GM18868 (cell line): ENCODE results near the gene HNRNPH1.
A peak's percentile ranks its signal among the peaks of the same experiment; 100 is the strongest.
"Not testable (repeated sequence)": the region's sequence is repeated elsewhere in the genome, so short reads cannot be mapped to it uniquely, and the experiment has no call there.

Experiments
- ATAC-seq: cut with Tn5 transposase; IDR thresholded peaks from one replicate; pipeline ENCODE4 v1.9.1; 2021; ENCODE audit warnings: mild to moderate bottlenecking, moderate library complexity; ENCODE audit not compliant: unreplicated experiment

The HNRNPH1 gene

DNA sequence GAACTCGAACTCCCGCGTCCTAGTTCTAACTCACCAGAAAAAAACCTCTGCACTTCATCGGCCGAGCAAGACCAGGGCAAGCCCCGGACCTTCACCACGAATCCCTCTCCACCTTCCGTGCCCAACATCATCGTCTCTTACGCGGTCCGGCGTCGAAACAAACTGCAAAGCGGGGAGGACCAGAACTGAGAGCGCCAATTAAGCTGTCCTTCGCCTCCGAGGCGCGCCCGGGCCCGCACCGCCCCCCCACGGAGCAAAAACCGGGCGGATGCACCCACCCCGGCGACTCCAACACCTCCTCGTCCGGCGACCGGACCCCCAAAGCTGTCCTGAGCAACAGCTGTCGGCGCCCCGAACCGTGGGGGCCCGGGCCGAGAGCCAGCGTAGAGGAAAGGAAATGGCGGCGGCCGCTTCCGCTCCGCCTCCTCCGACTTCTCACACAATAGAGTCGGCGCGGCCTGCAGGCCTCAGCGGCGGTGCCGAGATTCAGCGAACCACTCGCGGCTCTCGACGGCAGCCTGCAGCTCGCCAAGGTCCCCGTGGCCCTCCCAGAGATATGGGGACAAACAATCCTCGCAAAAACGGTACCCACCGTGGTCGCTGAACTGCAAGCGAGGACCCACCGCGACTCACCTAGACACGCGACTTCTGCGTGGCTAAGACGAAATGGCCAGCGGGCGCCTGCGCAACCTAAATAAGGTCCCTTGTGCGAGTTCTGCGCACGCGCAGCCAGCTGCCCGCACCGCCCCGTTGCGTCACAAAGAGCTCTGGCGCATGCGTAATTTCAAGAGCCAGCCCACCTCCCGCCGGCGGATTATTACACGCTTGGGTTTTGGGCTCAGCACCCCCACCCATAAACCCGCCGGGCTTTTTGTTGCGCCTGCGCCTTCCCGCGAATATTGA is at the start of gene HNRNPH1:
HNRNPH1 (minus strand) TSS at position 669 of the 903 bp plus-strand sequence; CDS start at position 131, 538 bp downstream.
- peak; percentile 65 for ATAC-seq

DNA sequence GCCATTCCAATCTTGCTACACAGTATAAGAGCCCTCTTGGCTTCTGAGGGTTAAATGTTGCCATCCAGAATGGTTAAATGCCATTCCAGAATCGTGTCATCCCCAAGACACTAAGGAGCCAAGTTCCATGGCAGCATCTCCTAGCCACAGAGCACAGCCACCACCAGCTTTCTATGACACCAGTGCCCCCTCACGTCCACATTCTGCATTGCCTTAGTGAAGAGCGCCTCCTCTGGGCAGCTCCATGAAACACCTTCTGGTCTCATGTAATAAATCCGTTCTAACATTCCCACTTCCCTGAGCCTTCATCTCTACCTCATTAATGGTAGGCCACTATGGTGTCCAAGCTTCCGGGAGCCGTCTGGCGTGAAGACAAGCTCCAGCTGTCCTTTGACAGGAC is 44.9 kb upstream of the HNRNPH1 start:
- no peak for ATAC-seq

DNA sequence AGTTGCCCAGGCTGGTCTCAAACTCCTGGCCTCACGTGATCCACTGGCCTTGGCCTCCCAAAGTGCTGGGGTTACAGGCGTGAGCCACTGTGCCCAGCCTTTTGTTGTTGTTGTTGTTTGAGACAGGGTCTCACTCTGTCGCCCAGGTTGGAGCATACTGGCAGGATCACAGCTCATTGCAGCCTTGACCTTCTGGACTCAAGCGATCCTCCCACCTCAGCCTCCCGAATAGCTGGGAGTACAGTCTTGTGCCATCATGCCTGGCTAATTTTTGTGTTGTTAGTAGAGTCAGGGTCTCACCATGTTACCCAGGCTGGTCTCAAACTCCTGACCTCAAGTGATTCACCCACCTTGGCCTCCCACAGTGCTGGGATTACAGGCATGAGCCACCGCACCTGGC is 38.2 kb upstream of the HNRNPH1 start:
- not testable (repeated sequence) for ATAC-seq

DNA sequence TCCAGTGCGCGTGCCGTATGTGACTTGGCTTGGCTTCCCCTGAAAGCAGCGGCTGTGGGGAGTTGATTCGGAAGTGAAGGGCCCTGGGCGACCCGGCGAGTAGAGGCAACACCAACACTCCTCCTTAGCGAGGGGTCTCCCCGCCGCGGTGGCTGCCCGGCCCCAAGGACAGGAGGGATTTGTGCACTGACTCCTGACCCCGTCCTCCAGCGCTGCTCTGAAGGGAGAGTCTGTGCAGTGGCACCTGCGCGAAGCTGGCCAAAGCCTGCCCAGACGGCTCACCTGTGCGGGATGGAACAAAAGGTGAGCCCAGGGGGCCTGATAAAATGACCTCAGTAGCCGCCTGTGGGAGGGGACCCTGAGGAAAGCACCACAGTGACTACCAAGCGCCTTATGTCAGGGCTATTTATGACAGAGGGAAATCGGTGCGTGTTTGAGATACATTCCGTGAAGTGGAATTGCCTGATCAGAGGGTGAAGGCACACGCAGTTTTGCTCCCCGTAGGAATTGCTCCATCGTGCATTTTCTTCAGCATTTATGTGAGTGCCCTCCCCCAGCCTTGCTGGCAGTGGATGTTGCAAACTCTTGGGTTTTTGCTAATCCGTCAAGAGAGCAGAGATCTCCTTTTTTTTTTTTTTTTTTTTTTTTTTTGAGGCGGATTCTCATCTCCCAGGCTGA is 34.8 kb upstream of the HNRNPH1 start:
- ATAC-seq, result peak; percentile 69

DNA sequence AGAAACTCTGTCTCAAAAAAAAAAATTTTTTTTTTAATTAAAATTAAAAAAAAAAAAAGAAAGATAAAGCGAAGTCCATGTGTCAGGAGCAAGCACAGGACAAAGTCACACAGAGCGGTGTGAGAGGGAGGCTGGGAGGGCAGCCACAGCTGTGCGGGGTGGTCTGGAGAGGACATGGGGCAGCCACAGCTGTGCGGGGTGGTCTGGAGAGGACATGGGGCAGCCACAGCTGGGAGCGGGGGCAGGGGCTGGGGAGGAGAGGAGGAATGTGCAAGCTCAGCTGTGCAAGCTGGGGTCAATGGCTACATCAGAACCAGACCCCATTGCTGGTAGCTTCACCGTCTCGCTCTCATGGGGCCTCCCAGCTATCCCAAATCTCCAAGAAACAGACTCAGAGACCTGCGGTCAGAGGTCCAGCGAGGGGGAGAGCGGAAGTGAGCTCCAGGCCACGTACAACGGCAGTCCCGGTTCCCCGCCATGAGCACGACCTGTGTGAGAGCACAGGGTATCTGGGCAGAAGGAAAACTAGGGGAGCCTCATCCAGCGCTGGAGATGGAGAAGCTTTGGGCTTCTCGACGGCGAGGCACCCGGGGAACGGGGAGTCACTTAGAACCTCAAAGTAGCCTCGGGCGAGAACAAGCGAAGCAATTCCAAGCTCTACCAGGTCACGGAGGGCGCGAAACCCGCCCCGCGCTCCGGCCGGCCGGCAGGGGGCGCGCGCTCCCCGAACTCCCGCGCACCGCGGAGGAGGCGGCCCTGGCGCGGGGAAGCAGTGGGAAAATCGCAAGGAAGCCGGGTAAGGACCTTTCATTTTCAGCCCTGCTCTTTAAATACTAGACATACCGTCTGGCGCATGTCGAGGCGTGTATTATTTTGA is 34.1 kb upstream of the HNRNPH1 start:
- peak; percentile 85 for ATAC-seq

- not testable (repeated sequence) for ATAC-seq
These were observed 29.7 kb upstream of the HNRNPH1 start for GRCh38 chr5:179653135-179653534.

DNA sequence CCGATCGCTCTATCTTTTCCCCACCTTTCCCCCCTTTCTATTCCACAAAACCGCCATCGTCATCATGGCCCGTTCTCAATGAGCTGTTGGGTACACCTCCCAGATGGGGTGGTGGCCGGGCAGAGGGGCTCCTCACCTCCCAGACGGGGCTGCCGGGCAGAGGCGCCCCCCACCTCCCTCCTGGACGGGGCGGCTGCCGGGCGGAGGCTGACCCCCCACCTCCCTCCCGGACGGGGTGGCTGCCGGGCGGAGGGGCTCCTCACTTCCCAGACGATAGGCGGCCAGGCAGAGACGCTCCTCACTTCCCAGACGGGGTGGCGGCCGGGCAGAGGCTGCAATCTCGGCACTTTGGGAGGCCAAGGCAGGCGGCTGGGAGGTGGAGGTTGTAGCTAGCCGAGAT is 26.8 kb upstream of the HNRNPH1 start:
- ATAC-seq, result not testable (repeated sequence)

- ATAC-seq, result not testable (repeated sequence)
These were observed 25.8 kb upstream of the HNRNPH1 start for GRCh38 chr5:179649166-179649703.

- ATAC-seq, result no peak
These were observed 24.9 kb upstream of the HNRNPH1 start for GRCh38 chr5:179648410-179648809.

GRCh38 chr5:179644766-179645165 is 21.3 kb upstream of the HNRNPH1 start:
- ATAC-seq, result not testable (repeated sequence)

- ATAC-seq, result not testable (repeated sequence)
These were observed 19.9 kb upstream of the HNRNPH1 start for GRCh38 chr5:179643141-179643920.

DNA sequence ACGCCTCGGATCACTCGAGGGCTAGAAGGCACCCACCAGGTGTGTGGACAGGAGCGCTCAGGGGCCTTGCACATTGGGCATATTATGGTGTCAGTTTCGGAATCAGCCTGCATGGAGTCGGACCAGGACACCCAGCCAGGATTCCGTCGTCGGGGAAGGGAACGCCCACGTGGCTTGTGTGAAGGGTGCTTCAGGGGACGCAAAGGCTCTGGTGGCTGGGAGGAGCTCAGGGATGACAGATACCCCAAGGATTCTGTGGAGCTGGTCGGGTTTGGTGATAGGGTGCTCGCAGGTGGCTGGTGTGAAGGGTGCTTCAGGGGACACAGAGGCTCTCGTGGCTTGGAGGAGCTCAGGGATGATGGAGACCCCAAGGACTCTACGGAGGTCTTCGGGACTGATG is 19.2 kb upstream of the HNRNPH1 start:
- not testable (repeated sequence) for ATAC-seq

DNA sequence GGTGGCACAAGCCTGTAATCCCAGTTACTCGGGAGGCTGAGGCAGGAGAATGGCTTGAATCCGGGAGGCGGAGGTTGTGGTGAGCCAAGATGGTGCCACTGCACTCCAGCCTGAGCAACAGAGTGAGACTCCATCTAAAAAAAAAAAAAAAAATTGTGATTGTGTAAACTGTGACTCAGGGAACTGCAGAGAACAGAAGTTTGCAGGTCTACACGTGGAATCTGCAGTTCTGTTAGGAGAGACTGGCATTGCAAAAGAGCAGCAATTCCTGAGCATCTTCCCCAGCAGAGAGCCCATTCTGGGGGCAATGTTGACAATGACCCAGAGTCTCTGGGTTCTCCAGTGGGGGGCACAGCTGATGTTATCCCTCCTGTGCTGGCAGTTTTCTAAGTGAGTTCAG is 18.3 kb upstream of the HNRNPH1 start:
- not testable (repeated sequence) for ATAC-seq

DNA sequence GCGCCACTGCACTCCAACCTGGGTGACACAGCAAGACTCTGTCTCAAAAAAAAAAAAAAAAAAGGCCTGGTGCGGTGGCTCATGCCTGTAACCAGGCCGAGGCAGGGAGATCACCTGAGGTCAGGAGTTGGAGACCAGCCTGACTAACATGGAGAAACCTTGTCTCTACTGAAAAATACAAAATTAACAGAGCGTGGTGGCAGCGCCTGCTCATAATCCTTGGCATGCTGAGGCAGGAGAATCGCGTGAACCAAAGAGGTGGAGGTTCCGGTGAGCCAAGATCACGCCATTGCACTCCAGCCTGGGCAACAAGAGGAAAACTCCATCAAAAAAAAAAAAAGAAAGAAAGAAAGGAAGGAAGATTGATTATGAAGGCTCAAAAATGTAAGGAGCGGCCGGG is 15.8 kb upstream of the HNRNPH1 start:
- ATAC-seq, result not testable (repeated sequence)

DNA sequence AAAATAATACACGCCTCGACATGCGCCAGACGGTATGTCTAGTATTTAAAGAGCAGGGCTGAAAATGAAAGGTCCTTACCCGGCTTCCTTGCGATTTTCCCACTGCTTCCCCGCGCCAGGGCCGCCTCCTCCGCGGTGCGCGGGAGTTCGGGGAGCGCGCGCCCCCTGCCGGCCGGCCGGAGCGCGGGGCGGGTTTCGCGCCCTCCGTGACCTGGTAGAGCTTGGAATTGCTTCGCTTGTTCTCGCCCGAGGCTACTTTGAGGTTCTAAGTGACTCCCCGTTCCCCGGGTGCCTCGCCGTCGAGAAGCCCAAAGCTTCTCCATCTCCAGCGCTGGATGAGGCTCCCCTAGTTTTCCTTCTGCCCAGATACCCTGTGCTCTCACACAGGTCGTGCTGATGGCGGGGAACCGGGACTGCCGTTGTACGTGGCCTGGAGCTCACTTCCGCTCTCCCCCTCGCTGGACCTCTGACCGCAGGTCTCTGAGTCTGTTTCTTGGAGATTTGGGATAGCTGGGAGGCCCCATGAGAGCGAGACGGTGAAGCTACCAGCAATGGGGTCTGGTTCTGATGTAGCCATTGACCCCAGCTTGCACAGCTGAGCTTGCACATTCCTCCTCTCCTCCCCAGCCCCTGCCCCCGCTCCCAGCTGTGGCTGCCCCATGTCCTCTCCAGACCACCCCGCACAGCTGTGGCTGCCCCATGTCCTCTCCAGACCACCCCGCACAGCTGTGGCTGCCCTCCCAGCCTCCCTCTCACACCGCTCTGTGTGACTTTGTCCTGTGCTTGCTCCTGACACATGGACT is 11.1 kb upstream of the HNRNPH1 start:
- peak; percentile 90 for ATAC-seq

DNA sequence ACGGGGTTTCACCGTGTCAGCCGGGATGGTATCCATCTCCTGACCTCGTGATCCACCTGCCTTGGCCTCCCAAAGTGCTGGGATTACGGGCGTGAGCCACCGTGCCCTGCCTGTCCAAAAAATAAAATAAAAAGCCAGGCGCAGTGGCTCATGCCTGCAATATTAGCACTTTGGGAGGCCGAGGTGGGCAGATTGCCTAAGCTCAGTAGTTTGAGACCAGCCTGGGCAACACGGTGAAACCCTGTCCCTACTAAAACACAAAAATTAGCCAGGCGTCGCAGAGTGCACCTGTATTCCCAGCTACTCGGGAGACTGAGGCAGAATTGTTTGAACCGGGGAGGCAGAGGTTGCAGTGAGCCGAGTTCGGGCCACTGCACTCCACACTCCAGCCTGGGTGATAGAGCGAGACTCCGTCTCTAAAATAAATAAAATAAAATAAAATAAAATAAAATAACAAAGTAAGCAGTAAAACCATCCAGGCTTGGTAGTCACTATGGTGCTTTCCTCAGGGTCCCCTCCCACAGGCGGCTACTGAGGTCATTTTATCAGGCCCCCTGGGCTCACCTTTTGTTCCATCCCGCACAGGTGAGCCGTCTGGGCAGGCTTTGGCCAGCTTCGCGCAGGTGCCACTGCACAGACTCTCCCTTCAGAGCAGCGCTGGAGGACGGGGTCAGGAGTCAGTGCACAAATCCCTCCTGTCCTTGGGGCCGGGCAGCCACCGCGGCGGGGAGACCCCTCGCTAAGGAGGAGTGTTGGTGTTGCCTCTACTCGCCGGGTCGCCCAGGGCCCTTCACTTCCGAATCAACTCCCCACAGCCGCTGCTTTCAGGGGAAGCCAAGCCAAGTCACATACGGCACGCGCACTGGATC is 10.3 kb upstream of the HNRNPH1 start:
- ATAC-seq, result peak; percentile 65

GRCh38 chr5:179624841-179625271 is 1.4 kb upstream of the HNRNPH1 start:
- ATAC-seq, result no peak
